ENCODE data around the gene TPMT.

- TF ChIP-seq CTCF (IDR thresholded peaks at IDR 0.05) (no peak), POLR2AphosphoS5 (IDR thresholded peaks at IDR 0.05; ENCODE audit: low read depth, low read length) (no peak), SIN3A (IDR thresholded peaks at IDR 0.05; ENCODE audit: borderline replicate concordance, insufficient read depth, low read depth, low read length) (no peak)
- TF ChIP-seq, protein P1, sequence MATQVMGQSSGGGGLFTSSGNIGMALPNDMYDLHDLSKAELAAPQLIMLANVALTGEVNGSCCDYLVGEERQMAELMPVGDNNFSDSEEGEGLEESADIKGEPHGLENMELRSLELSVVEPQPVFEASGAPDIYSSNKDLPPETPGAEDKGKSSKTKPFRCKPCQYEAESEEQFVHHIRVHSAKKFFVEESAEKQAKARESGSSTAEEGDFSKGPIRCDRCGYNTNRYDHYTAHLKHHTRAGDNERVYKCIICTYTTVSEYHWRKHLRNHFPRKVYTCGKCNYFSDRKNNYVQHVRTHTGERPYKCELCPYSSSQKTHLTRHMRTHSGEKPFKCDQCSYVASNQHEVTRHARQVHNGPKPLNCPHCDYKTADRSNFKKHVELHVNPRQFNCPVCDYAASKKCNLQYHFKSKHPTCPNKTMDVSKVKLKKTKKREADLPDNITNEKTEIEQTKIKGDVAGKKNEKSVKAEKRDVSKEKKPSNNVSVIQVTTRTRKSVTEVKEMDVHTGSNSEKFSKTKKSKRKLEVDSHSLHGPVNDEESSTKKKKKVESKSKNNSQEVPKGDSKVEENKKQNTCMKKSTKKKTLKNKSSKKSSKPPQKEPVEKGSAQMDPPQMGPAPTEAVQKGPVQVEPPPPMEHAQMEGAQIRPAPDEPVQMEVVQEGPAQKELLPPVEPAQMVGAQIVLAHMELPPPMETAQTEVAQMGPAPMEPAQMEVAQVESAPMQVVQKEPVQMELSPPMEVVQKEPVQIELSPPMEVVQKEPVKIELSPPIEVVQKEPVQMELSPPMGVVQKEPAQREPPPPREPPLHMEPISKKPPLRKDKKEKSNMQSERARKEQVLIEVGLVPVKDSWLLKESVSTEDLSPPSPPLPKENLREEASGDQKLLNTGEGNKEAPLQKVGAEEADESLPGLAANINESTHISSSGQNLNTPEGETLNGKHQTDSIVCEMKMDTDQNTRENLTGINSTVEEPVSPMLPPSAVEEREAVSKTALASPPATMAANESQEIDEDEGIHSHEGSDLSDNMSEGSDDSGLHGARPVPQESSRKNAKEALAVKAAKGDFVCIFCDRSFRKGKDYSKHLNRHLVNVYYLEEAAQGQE (IDR thresholded peaks at IDR 0.05; ENCODE audit: insufficient read depth in 1 of 2, low read depth in 2 of 2, low read length in 1 of 2) = no peak
These were observed 18.6 kb downstream of the TPMT start for GRCh38 chr6:18136260-18136659.

Data from Panc1 (cell line).